GM19099 (cell line): ENCODE data around the gene KCNIP2.

Source experiments
- POLR2A ChIP-seq: IDR thresholded peaks from 3 replicates; pipeline ENCODE4 v1.6.1; 2011; ENCODE audit warnings: low read depth; ENCODE audit not compliant: insufficient read length; ENCODE audit errors: extremely low read depth

The KCNIP2 gene

DNA sequence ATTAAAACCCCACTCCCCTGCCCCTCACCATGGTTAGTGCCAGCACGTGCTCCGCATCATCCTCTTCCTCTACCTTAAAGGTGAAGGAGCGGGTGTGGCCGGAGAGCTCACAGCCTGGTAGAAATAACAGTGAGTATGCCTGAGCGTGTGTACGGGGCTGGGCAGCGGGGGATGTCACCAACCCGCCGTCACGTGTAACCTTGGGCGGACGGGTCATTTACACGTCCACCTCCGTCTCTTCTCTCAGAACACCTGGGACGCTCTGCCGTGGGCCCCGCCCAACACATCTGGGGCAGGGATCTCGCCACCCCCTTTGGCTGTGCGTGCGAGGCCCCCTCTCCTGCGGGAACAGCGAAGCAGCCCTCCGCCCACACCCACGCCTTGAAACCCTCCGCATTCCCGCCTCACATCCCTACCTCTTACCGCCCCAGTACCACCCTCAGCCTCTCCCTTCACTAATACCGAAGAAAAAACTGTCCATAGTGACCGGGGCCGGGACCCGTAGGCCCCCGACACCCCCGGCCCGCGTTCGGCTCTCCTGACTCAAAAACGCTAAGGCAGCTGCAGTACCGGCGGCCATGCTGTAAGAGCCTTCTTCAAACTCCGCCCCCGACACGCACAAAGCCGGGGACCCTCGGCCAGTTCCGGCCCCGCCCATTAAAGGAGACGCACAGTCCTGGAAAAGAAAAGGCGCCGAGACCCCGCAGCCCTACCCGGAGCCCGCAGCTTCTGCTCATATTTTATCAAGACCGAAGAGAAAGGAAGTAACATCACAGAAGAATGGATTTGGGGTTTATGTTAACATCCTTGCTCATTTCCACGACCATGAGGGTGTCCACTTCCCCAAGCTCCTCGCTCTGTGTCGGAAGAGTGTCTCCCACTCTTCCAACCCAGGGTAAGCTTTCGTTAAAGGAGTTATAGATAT lies 60.5 kb downstream of the KCNIP2 start, which contains the start of gene NPM3:
Gene NPM3 (minus strand): TSS at position 636 of the 925 bp plus-strand sequence. CDS start 56 bp downstream, at position 580.
- peak; percentile 71 for TF ChIP-seq POLR2A

DNA sequence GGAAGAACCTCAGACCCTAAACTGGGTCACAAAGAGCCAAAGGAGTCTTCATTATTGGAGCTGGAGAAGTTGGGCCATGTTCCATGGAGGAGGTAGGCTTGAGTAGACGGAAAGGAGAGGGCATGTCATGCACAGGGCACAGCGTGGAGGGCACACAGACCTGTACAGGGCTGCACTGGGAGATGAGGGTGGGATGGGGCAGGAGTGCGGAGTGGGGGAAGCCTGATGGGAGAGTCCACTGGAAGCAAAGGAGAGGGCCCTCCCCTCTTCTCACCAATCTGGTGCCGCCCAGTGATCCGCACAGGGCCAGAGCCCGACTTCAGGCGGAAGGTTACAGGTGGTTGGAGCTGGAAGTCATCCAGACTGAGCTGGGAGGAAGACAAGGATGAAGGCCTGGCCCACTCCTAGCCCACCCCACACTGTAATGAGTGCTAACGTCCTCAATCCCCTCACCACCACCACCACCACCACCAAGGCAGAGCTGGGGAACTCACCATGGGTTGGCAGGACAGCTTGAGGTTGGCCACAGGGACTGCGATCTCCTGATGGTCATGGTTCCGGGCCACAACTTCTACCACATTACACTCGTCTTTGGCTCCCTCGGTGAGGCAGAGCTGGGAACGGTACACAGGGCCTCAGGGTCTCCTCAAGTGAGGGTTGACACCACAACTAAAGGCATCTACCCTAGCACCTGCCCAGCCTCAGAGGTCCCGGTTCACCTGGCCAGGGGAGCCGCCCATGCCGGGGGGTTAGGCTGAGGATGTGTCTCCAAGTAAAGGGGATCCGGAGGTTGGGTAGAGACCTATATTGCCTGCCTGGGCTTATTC lies 61.4 kb downstream of the KCNIP2 start:
- no peak for TF ChIP-seq POLR2A

GRCh38 chr10:101781655-101781983 lies 62.0 kb downstream of the KCNIP2 start:
- TF ChIP-seq POLR2A = no peak

DNA sequence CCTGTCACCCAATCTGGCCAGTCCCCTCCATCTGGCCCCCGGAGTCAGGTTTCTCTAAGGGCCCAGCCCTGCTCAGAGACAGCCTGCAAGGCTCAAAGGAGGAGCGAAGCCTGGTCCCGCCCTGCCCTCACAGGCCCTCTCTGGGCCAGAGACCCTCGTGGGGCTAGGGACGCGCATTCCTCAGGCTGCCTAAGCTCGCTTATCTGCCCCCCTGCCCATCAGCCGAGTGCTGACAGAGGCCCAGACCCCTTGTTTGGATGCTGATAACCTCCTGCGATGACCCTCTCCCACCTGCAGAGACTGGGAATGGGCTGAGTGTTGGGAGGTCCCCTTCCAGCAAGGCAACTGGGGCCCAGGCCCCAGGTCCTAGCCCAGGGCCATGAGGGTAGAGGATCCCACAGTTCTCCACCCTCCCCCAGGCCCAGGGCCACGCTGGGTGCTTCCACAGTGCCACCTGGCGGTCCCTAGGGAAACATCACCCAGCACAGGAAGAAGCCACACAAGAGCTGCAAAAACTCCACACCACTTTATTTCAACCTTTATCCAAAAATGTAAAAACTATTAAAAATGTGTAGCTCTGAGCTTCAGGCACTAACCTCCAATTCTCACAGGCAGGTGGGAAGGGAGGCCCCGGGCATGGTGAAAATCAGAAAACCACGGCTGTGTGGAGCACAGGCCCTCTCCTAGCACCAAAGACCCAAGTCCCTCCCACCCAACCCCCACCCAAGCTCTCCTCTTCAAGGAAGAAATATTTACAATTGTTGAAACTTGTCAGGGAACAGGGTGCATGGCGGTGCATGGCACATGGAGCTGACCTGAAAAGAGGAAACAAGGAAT lies 62.6 kb downstream of the KCNIP2 start:
- TF ChIP-seq POLR2A = no peak

DNA sequence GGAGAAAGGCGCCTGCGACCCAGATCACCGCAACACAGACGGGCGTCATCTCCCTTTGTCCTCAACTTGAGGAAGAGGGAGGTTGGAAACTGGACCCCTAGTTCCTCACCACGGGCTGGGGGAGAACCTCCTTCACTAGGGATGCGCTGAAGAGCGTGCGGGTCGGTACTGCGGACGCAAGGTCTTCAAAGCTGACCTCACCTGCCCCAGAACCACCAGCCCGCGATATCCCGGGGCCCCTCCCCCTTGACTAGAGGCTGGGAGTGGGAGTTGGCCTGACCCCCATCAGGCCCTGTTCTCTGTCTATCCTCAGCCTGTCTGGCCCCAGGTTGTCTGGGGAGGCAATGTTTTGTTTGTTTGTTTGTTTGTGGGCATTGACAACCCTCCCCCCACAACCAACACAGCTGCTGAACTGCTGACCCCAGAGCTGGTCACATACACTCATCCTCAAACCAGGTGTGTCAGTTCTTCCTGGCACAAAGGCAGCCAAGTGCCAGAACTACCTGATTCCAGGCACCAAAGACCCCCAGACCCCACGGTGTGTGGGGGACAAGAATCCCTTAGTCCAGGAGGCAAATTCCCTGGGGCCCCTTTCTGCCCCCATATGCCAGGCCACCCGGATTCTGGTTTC lies 63.3 kb downstream of the KCNIP2 start:
- no peak for TF ChIP-seq POLR2A

- peak; percentile 2 for TF ChIP-seq POLR2A
These were observed 63.9 kb downstream of the KCNIP2 start for GRCh38 chr10:101779544-101780186.

DNA sequence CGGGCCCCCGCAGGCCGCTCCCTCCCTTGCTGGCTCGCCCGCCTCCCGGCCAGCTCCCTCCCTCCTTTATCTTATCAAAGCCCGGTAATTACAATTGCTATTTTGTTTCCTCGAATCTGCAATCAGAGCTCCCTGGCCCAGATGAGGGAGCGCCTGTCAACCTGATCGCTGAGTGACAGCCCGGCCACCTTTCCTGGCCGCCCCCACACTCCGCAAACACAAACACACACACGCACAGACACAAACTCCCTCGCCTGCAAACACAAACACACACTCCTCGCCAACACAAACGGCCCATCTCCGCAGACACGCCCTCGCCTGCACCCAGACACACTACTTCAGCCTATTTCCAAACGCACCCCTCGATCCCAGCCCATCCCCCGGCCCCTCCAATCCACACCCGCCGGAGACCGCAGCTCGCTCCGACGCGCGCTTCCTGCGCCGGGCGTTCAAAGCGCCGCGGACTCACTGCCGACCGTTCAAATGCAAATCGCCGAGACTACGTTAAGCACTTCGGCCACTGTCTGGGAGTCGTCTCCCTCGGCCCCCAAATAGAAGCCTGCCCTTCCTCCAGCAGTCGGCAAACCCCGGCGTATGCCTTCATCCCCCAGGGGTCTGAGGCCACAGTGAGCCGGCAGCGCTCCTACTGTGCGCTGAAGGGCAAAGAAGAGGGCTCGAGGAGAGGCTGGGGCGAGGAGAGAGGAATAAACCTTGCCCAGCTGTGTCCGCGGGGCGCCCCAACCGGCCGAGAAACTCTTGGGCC lies 64.6 kb downstream of the KCNIP2 start:
- peak; percentile 13 for TF ChIP-seq POLR2A

- no peak for TF ChIP-seq POLR2A
These were observed 65.3 kb downstream of the KCNIP2 start for GRCh38 chr10:101778151-101778780.

GRCh38 chr10:101777619-101778145 lies 65.9 kb downstream of the KCNIP2 start:
- TF ChIP-seq POLR2A = no peak

- TF ChIP-seq POLR2A = no peak
These were observed 67.3 kb downstream of the KCNIP2 start for GRCh38 chr10:101776161-101776817.
